HL-60 (cell line): ENCODE results near the gene CMTM5.

Source experiments
- DNase-seq, 2 experiments: peaks; one replicate each; pipeline ENCODE4 v3.0.0-alpha.2; 2010 to 2020; ENCODE audit warnings: low read depth in 1 of 2, low spot score in 1 of 2
- H3K27ac ChIP-seq: fragments of 250-450 bp; sonication (Bioruptor Pico); replicated peaks from 2 replicates; pipeline ENCODE4 v1.5.1; 2020; ENCODE audit warnings: mild to moderate bottlenecking, moderate library complexity
- H3K27me3 ChIP-seq: fragments of 250-450 bp; sonication (Bioruptor Pico); 2 replicates; pipeline ENCODE4 v1.5.1; 2021; ENCODE audit warnings: mild to moderate bottlenecking, moderate library complexity; ENCODE audit not compliant: insufficient read depth, poor library complexity, severe bottlenecking
- H3K4me3 ChIP-seq: replicated peaks from 2 replicates; pipeline ENCODE4 v1.5.1; 2011; ENCODE audit warnings: mild to moderate bottlenecking, control low read depth, low read length; ENCODE audit not compliant: insufficient read depth
- GABPA ChIP-seq: IDR thresholded peaks from 2 replicates; pipeline ENCODE4 v1.6.1; 2012; ENCODE audit warnings: low read depth
- POLR2AphosphoS5 ChIP-seq: IDR thresholded peaks from 2 replicates; pipeline ENCODE4 v1.6.1; 2012; ENCODE audit warnings: low read depth
- SPI1 ChIP-seq: IDR thresholded peaks from 2 replicates; pipeline ENCODE4 v1.6.1; 2012; ENCODE audit warnings: low read depth, mild to moderate bottlenecking, borderline replicate concordance
- TF ChIP-seq, protein P1 (sequence below): IDR thresholded peaks from one replicate; pipeline ENCODE4 v1.5.1; 2011; ENCODE audit warnings: low read length, control low read depth, inconsistent platforms; ENCODE audit not compliant: insufficient read depth
- TF ChIP-seq, protein P2 (sequence below): IDR thresholded peaks from 2 replicates; pipeline ENCODE4 v1.6.1; 2012; ENCODE audit warnings: low read depth; ENCODE audit not compliant: insufficient replicate concordance

The CMTM5 gene

DNA sequence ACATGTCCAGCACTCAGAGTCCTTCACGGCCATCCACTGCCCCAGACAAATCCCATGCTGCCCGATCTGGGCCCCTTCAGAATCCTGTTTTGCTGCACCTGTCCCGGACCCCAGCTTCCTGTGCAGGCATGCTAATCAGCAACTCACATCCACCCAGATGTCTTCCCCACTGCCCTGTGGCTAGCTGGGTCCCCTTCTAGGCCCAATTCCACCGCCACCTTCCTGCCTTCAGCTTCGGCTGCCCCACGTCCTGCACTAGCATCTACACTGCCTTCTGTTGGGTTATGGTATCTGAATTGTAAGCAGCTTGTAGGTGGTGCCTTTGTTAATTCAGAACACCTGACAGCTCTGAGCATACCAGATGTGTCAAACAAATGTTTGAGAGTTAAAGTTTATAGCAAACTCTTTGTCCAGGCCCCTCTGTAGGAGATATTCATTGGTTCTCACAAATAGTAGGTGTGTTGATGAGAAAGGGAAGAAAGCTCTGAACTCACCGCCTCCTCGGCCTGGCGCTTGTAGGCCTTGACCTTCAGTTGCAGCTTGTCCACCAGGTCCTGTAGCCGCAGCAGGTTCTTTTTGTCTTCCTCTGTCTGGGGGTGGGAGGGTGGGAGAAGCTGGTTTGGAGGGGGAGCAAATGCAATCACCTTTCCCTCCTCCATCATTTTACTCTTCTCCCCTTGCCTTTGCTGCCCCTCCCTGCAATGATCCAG is 6.0 kb downstream of the CMTM5 start:
- no peaks in the 10 kb centered on the region for H3K27me3 ChIP-seq

DNA sequence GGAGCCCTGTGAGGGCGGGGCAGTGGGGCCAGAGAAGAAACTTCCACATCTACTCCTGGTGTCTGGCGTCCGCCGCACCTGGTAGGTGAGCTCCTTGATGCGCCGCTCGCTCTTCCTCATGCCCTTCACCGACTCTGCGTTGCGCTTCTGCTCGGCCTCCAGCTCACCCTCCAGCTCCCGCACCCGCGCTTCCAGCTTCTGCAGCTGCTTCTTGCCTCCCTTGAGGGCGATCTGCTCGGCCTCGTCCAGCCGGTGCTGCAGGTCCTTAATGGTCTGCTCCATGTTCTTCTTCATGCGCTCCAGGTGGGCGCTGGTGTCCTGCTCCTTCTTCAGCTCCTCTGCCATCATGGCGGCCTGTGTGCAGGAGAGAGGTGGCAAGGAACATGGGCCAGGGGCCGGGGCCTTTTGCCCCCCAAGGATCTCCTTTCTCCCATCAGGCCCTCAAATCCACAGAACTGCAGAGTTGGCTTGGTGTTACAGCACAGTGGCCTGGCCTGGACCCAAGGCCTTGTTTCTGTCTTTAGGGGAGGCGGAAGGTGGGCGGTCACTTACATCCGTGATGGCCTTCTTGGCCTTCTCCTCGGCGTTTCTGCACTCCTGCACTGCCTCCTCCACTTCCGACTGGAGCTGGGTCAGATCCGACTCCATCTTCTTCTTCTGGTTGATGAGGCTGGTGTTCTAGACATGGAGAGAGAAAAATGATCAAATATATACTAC is 7.7 kb downstream of the CMTM5 start:
- H3K27me3 ChIP-seq, result no peaks in the 10 kb centered on the region
- DNase-seq, result no peak
- H3K4me3 ChIP-seq, result no peak overlapping the region
- TF ChIP-seq POLR2AphosphoS5 (no peak), GABPA (no peak), SPI1 (no peak)
- TF ChIP-seq, protein P1, sequence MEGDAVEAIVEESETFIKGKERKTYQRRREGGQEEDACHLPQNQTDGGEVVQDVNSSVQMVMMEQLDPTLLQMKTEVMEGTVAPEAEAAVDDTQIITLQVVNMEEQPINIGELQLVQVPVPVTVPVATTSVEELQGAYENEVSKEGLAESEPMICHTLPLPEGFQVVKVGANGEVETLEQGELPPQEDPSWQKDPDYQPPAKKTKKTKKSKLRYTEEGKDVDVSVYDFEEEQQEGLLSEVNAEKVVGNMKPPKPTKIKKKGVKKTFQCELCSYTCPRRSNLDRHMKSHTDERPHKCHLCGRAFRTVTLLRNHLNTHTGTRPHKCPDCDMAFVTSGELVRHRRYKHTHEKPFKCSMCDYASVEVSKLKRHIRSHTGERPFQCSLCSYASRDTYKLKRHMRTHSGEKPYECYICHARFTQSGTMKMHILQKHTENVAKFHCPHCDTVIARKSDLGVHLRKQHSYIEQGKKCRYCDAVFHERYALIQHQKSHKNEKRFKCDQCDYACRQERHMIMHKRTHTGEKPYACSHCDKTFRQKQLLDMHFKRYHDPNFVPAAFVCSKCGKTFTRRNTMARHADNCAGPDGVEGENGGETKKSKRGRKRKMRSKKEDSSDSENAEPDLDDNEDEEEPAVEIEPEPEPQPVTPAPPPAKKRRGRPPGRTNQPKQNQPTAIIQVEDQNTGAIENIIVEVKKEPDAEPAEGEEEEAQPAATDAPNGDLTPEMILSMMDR, result no peak
- TF ChIP-seq, protein P2, sequence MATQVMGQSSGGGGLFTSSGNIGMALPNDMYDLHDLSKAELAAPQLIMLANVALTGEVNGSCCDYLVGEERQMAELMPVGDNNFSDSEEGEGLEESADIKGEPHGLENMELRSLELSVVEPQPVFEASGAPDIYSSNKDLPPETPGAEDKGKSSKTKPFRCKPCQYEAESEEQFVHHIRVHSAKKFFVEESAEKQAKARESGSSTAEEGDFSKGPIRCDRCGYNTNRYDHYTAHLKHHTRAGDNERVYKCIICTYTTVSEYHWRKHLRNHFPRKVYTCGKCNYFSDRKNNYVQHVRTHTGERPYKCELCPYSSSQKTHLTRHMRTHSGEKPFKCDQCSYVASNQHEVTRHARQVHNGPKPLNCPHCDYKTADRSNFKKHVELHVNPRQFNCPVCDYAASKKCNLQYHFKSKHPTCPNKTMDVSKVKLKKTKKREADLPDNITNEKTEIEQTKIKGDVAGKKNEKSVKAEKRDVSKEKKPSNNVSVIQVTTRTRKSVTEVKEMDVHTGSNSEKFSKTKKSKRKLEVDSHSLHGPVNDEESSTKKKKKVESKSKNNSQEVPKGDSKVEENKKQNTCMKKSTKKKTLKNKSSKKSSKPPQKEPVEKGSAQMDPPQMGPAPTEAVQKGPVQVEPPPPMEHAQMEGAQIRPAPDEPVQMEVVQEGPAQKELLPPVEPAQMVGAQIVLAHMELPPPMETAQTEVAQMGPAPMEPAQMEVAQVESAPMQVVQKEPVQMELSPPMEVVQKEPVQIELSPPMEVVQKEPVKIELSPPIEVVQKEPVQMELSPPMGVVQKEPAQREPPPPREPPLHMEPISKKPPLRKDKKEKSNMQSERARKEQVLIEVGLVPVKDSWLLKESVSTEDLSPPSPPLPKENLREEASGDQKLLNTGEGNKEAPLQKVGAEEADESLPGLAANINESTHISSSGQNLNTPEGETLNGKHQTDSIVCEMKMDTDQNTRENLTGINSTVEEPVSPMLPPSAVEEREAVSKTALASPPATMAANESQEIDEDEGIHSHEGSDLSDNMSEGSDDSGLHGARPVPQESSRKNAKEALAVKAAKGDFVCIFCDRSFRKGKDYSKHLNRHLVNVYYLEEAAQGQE, result no peak
- H3K27ac ChIP-seq, result no peak overlapping the region

More for the DNA sequence above, 6.0 kb downstream of the CMTM5 start:
- H3K27ac ChIP-seq, result no peak overlapping the region
- H3K4me3 ChIP-seq, result no peak overlapping the region
- TF ChIP-seq, protein P2, result no peak
- TF ChIP-seq SPI1, result no peak
- TF ChIP-seq GABPA, result no peak
- TF ChIP-seq, protein P1, result no peak
- no peak for TF ChIP-seq POLR2AphosphoS5
- DNase-seq, result no peak

DNA sequence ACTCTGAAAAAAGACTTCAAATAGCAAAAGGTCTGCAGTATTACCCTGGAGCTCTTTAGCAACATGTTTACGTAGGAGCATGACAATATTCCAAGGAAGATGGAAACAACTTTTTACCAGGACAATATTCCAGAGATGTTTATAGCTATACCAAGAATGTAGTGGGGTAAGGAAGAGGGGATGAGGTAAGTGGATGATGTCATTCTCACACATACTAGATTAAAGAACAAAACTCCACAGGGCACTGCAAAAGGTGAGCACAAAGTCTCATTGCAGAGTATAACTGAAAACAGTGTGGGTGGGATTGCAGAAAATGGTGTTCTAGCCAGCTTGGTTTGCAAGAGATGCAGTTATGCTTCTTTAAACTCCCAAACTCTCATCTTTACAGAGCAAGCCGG is 8.4 kb downstream of the CMTM5 start:
- TF ChIP-seq, protein P1, result no peak
- TF ChIP-seq GABPA (no peak), SPI1 (no peak), POLR2AphosphoS5 (no peak)
- TF ChIP-seq, protein P2, result no peak
- Histone ChIP-seq H3K27me3 (no peaks in the 10 kb centered on the region), H3K4me3 (no peak overlapping the region), H3K27ac (no peak overlapping the region)
- no peak for DNase-seq
